Fibroblast of the aortic adventitia (primary cell): ENCODE measurements around the gene WBP2. TPM values are rescaled to one million over a fixed set of nuclear protein-coding genes. Genes with fewer than 3 reads are reported as not detected.

Experiments used
- DNase-seq: peaks from one replicate; pipeline ENCODE4 v3.0.0-alpha.2; 2010; ENCODE audit warnings: low read depth
- H3K4me3 ChIP-seq: 2 replicates; pipeline ENCODE4 v1.5.1; 2011; ENCODE audit warnings: low read depth, mild to moderate bottlenecking, control low read depth, low read length, moderate library complexity
- CTCF ChIP-seq: IDR thresholded peaks from 2 replicates; pipeline ENCODE4 v1.5.1; 2011; ENCODE audit warnings: mild to moderate bottlenecking, low read length, control low read depth, inconsistent platforms; ENCODE audit not compliant: insufficient read depth
- total RNA-seq: library from RNA; depleted of rRNA; stranded (reverse); fragments of >200 nt; gene quantifications from 2 replicates; pipeline ENCODE4 v1.2.3, GENCODE V29; 2012; ENCODE audit warnings: low replicate concordance

Gene WBP2
- total RNA-seq, result 23.3 and 24.1 TPM in 2 replicates

- peak; percentile 100 for DNase-seq
- TF ChIP-seq CTCF, result peak; percentile 28
- peak within 1 kb of the TSS; percentile 96 for H3K4me3 ChIP-seq
These were observed at the start of gene WBP2 for GRCh38 chr17:75855310-75856061. TSS of gene WBP2 (minus strand) at chr17:75855335. CDS start at chr17:75855297, 38 bp downstream.

GRCh38 chr17:75902406-75902805, 47.3 kb upstream of the WBP2 start:
- H3K4me3 ChIP-seq, result no peak overlapping the region
- DNase-seq, result no peak
- TF ChIP-seq CTCF, result no peak

GRCh38 chr17:75901727-75902126, 46.6 kb upstream of the WBP2 start:
- no peak for DNase-seq
- no peak overlapping the region for H3K4me3 ChIP-seq
- TF ChIP-seq CTCF, result no peak

- H3K4me3 ChIP-seq, result no peak overlapping the region
- DNase-seq, result no peak
- no peak for TF ChIP-seq CTCF
These were observed 45.8 kb upstream of the WBP2 start for GRCh38 chr17:75900691-75901533.

- H3K4me3 ChIP-seq, result no peak overlapping the region
- no peak for TF ChIP-seq CTCF
- DNase-seq, result no peak
These were observed 44.8 kb upstream of the WBP2 start for GRCh38 chr17:75899767-75900468.

GRCh38 chr17:75899353-75899752, 44.2 kb upstream of the WBP2 start:
- H3K4me3 ChIP-seq, result no peak overlapping the region
- TF ChIP-seq CTCF, result no peak
- no peak for DNase-seq
